GM19239 (cell line): Measurements from ENCODE around the gene MEGF10.

Source experiments
- DNase-seq: peaks from one replicate; pipeline ENCODE4 v3.0.0; 2011; ENCODE audit warnings: low spot score; ENCODE audit not compliant: insufficient read length
- FAIRE-seq: peaks from 2 replicates; lab custom pipeline; 2011; peaks lifted over from hg19 to GRCh38; lab: Jason Lieb, UNC

The MEGF10 gene

GRCh38 chr5:127358284-127358683 is 67.7 kb downstream of the MEGF10 start:
- DNase-seq = no peak
- FAIRE-seq = no peak

GRCh38 chr5:127358740-127359139 is 68.1 kb downstream of the MEGF10 start:
- no peak for FAIRE-seq
- no peak for DNase-seq

- no peak for FAIRE-seq
- DNase-seq = no peak
Observed at GRCh38 chr5:127359502-127359901, 68.9 kb downstream of the MEGF10 start.

GRCh38 chr5:127363403-127363802 is 72.8 kb downstream of the MEGF10 start:
- DNase-seq (no peak), FAIRE-seq (no peak)

- FAIRE-seq (no peak), DNase-seq (no peak)
Observed at GRCh38 chr5:127367029-127367428, 76.4 kb downstream of the MEGF10 start.

GRCh38 chr5:127367946-127368465 is 77.4 kb downstream of the MEGF10 start:
- no peak for FAIRE-seq
- DNase-seq = no peak

GRCh38 chr5:127369796-127370195 is 79.2 kb downstream of the MEGF10 start:
- no peak for FAIRE-seq

GRCh38 chr5:127370631-127371030 is 80.0 kb downstream of the MEGF10 start:
- DNase-seq (no peak), FAIRE-seq (no peak)

More at GRCh38 chr5:127369796-127370195, 79.2 kb downstream of the MEGF10 start:
- DNase-seq = no peak

GRCh38 chr5:127373858-127374491 is 83.4 kb downstream of the MEGF10 start:
- FAIRE-seq (no peak), DNase-seq (no peak)

- DNase-seq (no peak), FAIRE-seq (no peak)
Observed at GRCh38 chr5:127375124-127375523, 84.5 kb downstream of the MEGF10 start.

- no peak for FAIRE-seq
- DNase-seq = no peak
Observed at GRCh38 chr5:127375544-127376091, 85.0 kb downstream of the MEGF10 start.

- DNase-seq (no peak), FAIRE-seq (no peak)
Observed at GRCh38 chr5:127377651-127378050, 87.1 kb downstream of the MEGF10 start.

- FAIRE-seq (no peak), DNase-seq (no peak)
Observed at GRCh38 chr5:127385936-127386335, 95.3 kb downstream of the MEGF10 start.

GRCh38 chr5:127386557-127386956 is 96.0 kb downstream of the MEGF10 start:
- DNase-seq (no peak), FAIRE-seq (no peak)

GRCh38 chr5:127389601-127390000 is 99.0 kb downstream of the MEGF10 start:
- DNase-seq (no peak), FAIRE-seq (no peak)

- no peak for FAIRE-seq
- no peak for DNase-seq
Observed at GRCh38 chr5:127392762-127393161, 102.2 kb downstream of the MEGF10 start.

GRCh38 chr5:127396490-127397155 is 106.0 kb downstream of the MEGF10 start:
- no peak for FAIRE-seq
- DNase-seq = no peak

- DNase-seq = no peak
- FAIRE-seq = no peak
Observed at GRCh38 chr5:127398508-127398907, 107.9 kb downstream of the MEGF10 start.

GRCh38 chr5:127399068-127399467 is 108.5 kb downstream of the MEGF10 start:
- DNase-seq (no peak), FAIRE-seq (no peak)

- FAIRE-seq (no peak), DNase-seq (no peak)
Observed at GRCh38 chr5:127400539-127400938, 109.9 kb downstream of the MEGF10 start.

- FAIRE-seq = no peak
- no peak for DNase-seq
Observed at GRCh38 chr5:127400946-127401670, 110.5 kb downstream of the MEGF10 start.
